IMR-90 (cell line): ENCODE results near the gene TIMM50. TPM values are rescaled to one million over a fixed set of nuclear protein-coding genes. Genes with fewer than 3 reads are reported as not detected.

Experiments used
- ATAC-seq: fragments of 200-7000 bp; cut with Tn5 transposase; 2 replicates; pipeline ENCODE4 v1.9.1; 2020; ENCODE audit warnings: low read depth, mild to moderate bottlenecking, moderate library complexity
- BruUV-seq: library from RNA; stranded (reverse); fragments of 400-500 nt; replicated peaks from 2 replicates; lab custom pipeline; 2021; lab: Mats Ljungman, UMichigan
- CTCF ChIA-PET: fragments of 300-600 bp; formaldehyde crosslinking; extraction: SDS; loops from one replicate; lab custom pipeline; 2021; ENCODE audit warnings: antibody characterized with exemption; lab: Yijun Ruan, JAX
- POLR2A ChIA-PET: fragments of 300-600 bp; sonication (Branson Sonifier 250); formaldehyde crosslinking; loops from one replicate; lab custom pipeline; 2022; ENCODE audit warnings: antibody characterized with exemption; ENCODE audit not compliant: unreplicated experiment; lab: Charles Lee
- DNase-seq: peaks from one replicate; pipeline ENCODE4 v3.0.0; 2013
- H2AFZ ChIP-seq: replicated peaks from 2 replicates; pipeline ENCODE3; 2013; ENCODE audit warnings: low read length, mild to moderate bottlenecking; ENCODE audit not compliant: poor library complexity
- H2AK5ac ChIP-seq: 2 replicates; pipeline ENCODE4 v1.6.1; 2013; ENCODE audit warnings: low read depth, low read length, inconsistent platforms
- H2AK9ac ChIP-seq: replicated peaks from 2 replicates; pipeline ENCODE3; 2013; ENCODE audit warnings: mild to moderate bottlenecking, low read depth, low read length, moderate library complexity; ENCODE audit not compliant: poor library complexity
- H2BK120ac ChIP-seq: 2 replicates; pipeline ENCODE4 v1.6.1; 2013; ENCODE audit warnings: low read depth, low read length, inconsistent platforms
- H2BK15ac ChIP-seq: 3 replicates; pipeline ENCODE4 v1.6.1; 2013; ENCODE audit warnings: low read depth, low read length, inconsistent platforms
- H2BK20ac ChIP-seq: 2 replicates; pipeline ENCODE4 v1.6.1; 2013; ENCODE audit warnings: low read depth, mild to moderate bottlenecking, inconsistent platforms, low read length, moderate library complexity
- H2BK5ac ChIP-seq: 2 replicates; pipeline ENCODE4 v1.6.1; 2013; ENCODE audit warnings: mild to moderate bottlenecking, low read depth, low read length, inconsistent platforms; ENCODE audit not compliant: poor library complexity, severe bottlenecking
- H3K14ac ChIP-seq: replicated peaks from 2 replicates; pipeline ENCODE4 v1.6.1; 2013; ENCODE audit warnings: low read depth, low read length, inconsistent platforms
- H3K18ac ChIP-seq: 2 replicates; pipeline ENCODE4 v1.6.1; 2013; ENCODE audit warnings: low read depth, low read length, control low read depth
- H3K23ac ChIP-seq: 2 replicates; pipeline ENCODE4 v1.6.1; 2013; ENCODE audit warnings: low read depth, low read length, inconsistent platforms
- H3K27ac ChIP-seq: 2 replicates; pipeline ENCODE4 v1.5.1; 2013; ENCODE audit warnings: mild to moderate bottlenecking, control low read depth, low read length; ENCODE audit not compliant: insufficient read depth
- H3K27me3 ChIP-seq: 2 replicates; pipeline ENCODE4 v1.6.1; 2013; ENCODE audit warnings: low read length; ENCODE audit not compliant: control insufficient read depth, insufficient read depth
- H3K36me3 ChIP-seq: 2 replicates; pipeline ENCODE4 v1.6.1; 2013; ENCODE audit warnings: low read length, mixed read lengths; ENCODE audit not compliant: control insufficient read depth, insufficient read depth
- H3K4ac ChIP-seq: 2 replicates; pipeline ENCODE4 v1.6.1; 2013; ENCODE audit warnings: low read depth, low read length, inconsistent platforms
- H3K4me1 ChIP-seq: 2 replicates; pipeline ENCODE4 v1.6.1; 2013; ENCODE audit warnings: low read length, mixed read lengths; ENCODE audit not compliant: control insufficient read depth, insufficient read depth
- H3K4me2 ChIP-seq: 2 replicates; pipeline ENCODE4 v1.6.1; 2013; ENCODE audit warnings: low read depth, mild to moderate bottlenecking, control low read depth, low read length, moderate library complexity
- H3K4me3 ChIP-seq: 2 replicates; pipeline ENCODE4 v1.5.1; 2013; ENCODE audit warnings: low read depth, mild to moderate bottlenecking, control low read depth, low read length, moderate library complexity; ENCODE audit not compliant: insufficient read depth
- H3K56ac ChIP-seq: 2 replicates; pipeline ENCODE4 v1.6.1; 2013; ENCODE audit warnings: low read length, inconsistent platforms; ENCODE audit not compliant: insufficient read depth; ENCODE audit errors: extremely low read depth
- H3K79me1 ChIP-seq, 2 experiments: 2 replicates each; pipeline ENCODE4 v1.6.1; 2013; ENCODE audit warnings: low read length in 2 of 2, inconsistent platforms in 1 of 2, low read depth in 1 of 2
- H3K9ac ChIP-seq: 2 replicates; pipeline ENCODE4 v1.6.1; 2013; ENCODE audit warnings: low read depth, low read length, control low read depth
- H3K9me1 ChIP-seq: 2 replicates; pipeline ENCODE4 v1.6.1; 2013; ENCODE audit warnings: low read length, inconsistent platforms; ENCODE audit not compliant: insufficient read depth
- H3K9me3 ChIP-seq: 2 replicates; pipeline ENCODE4 v1.6.1; 2013; ENCODE audit warnings: low read length; ENCODE audit not compliant: control insufficient read depth, insufficient read depth
- H4K20me1 ChIP-seq: 2 replicates; pipeline ENCODE4 v1.6.1; 2013; ENCODE audit warnings: low read length, inconsistent platforms; ENCODE audit not compliant: insufficient read depth
- H4K5ac ChIP-seq: 2 replicates; pipeline ENCODE4 v1.6.1; 2013; ENCODE audit warnings: mild to moderate bottlenecking, low read depth, low read length, control low read depth
- H4K8ac ChIP-seq, 2 experiments: 2 replicates each; pipeline ENCODE4 v1.6.1; 2013; ENCODE audit warnings: low read depth in 2 of 2, low read length in 2 of 2, control low read depth in 1 of 2, inconsistent platforms in 1 of 2
- H4K91ac ChIP-seq: 2 replicates; pipeline ENCODE4 v1.6.1; 2013; ENCODE audit warnings: low read depth, low read length, inconsistent platforms; ENCODE audit not compliant: insufficient read depth
- CEBPB ChIP-seq: IDR thresholded peaks from 2 replicates; pipeline ENCODE4 v1.6.1; 2012; ENCODE audit warnings: low read depth, low read length, improper control_type of control experiment
- CHD1 ChIP-seq: IDR thresholded peaks from 2 replicates; pipeline ENCODE4 v1.6.1; 2012; ENCODE audit warnings: low read depth, low read length, improper control_type of control experiment
- ELK1 ChIP-seq: fragments of 150-350 bp; IDR thresholded peaks from 2 replicates; pipeline ENCODE4 v1.6.1; 2016; ENCODE audit warnings: low read depth, mild to moderate bottlenecking, low read length, moderate library complexity, borderline replicate concordance
- FOS ChIP-seq: fragments of 150-350 bp; IDR thresholded peaks from 2 replicates; pipeline ENCODE4 v1.6.1; 2016; ENCODE audit warnings: low read depth, low read length
- MAZ ChIP-seq: IDR thresholded peaks from 2 replicates; pipeline ENCODE4 v1.6.1; 2012; ENCODE audit warnings: low read depth, mild to moderate bottlenecking, low read length, improper control_type of control experiment, moderate library complexity, borderline replicate concordance
- MXI1 ChIP-seq: IDR thresholded peaks from 2 replicates; pipeline ENCODE4 v1.6.1; 2012; ENCODE audit warnings: low read depth, mild to moderate bottlenecking, low read length, moderate library complexity, borderline replicate concordance
- NFE2L2 ChIP-seq: fragments of 150-350 bp; IDR thresholded peaks from 2 replicates; pipeline ENCODE4 v1.6.1; 2016; ENCODE audit warnings: low read depth, mild to moderate bottlenecking, low read length
- POLR2A ChIP-seq: IDR thresholded peaks from 2 replicates; pipeline ENCODE4 v1.6.1; 2012; ENCODE audit warnings: mild to moderate bottlenecking, low read depth, low read length
- RCOR1 ChIP-seq: IDR thresholded peaks from 2 replicates; pipeline ENCODE4 v1.6.1; 2012; ENCODE audit warnings: mild to moderate bottlenecking, low read length, improper control_type of control experiment; ENCODE audit not compliant: insufficient replicate concordance
- RFX5 ChIP-seq: IDR thresholded peaks from 2 replicates; pipeline ENCODE4 v1.8.0; 2012; ENCODE audit warnings: low read depth, mild to moderate bottlenecking, low read length, moderate library complexity
- USF2 ChIP-seq: fragments of 150-350 bp; IDR thresholded peaks from 2 replicates; pipeline ENCODE4 v1.6.1; 2017; ENCODE audit warnings: mild to moderate bottlenecking, antibody characterized with exemption, low read length, low read depth
- WGBS, 2 experiments: methylation state at CpG; one replicate each; pipeline versions ENCODE4 v1.1.5 to v1.1.7; 2013; ENCODE audit warnings: missing lambda C conversion rate in 2 of 2; ENCODE audit not compliant: insufficient read length in 1 of 2; ENCODE audit errors: extremely low coverage in 2 of 2; 5-methylcytosine and 5-hydroxymethylcytosine counted together
- dilution Hi-C: fragments of 300-500 bp; cut with HindIII; formaldehyde crosslinking; loops from one replicate; pipeline ENCODE4 v1.14.3; 2018; ENCODE audit warnings: low sequenced_read_pairs; ENCODE audit not compliant: unreplicated experiment
- in situ Hi-C: fragments of 300-500 bp; cut with MboI; formaldehyde crosslinking; loops from 3 replicates; pipeline ENCODE4 v1.14.3; 2019; ENCODE audit warnings: low sequenced_read_pairs, inconsistent platforms, mixed read lengths
- intact Hi-C: fragments of 100-400 bp; cut with micrococcal nuclease; formaldehyde crosslinking; loops from 2 replicates; pipeline ENCODE4 v1.10.0; 2022
- polyA plus RNA-seq, 3 experiments: library from polyadenylated mRNA; depleted of rRNA; stranded (reverse); fragments of >200 nt; gene quantifications; 2 replicates each; pipeline ENCODE4 v1.2.3, GENCODE V29; 2012; ENCODE audit warnings: low replicate concordance in 1 of 3
- total RNA-seq: library from RNA; depleted of rRNA; stranded (reverse); fragments of >200 nt; gene quantifications from 2 replicates; pipeline ENCODE4 v1.2.3, GENCODE V29; 2012
- TF ChIP-seq, protein P1 (sequence below): conservative IDR thresholded peaks from 2 replicates; pipeline ENCODE4 v1.5.1; 2012; ENCODE audit warnings: mild to moderate bottlenecking, low read depth, low read length, improper control_type of control experiment

Gene TIMM50
- total and polyA plus RNA-seq, 2 of the 4 experiments (the other 2 are of a cell fraction): 52.0 to 76.8 TPM

DNA sequence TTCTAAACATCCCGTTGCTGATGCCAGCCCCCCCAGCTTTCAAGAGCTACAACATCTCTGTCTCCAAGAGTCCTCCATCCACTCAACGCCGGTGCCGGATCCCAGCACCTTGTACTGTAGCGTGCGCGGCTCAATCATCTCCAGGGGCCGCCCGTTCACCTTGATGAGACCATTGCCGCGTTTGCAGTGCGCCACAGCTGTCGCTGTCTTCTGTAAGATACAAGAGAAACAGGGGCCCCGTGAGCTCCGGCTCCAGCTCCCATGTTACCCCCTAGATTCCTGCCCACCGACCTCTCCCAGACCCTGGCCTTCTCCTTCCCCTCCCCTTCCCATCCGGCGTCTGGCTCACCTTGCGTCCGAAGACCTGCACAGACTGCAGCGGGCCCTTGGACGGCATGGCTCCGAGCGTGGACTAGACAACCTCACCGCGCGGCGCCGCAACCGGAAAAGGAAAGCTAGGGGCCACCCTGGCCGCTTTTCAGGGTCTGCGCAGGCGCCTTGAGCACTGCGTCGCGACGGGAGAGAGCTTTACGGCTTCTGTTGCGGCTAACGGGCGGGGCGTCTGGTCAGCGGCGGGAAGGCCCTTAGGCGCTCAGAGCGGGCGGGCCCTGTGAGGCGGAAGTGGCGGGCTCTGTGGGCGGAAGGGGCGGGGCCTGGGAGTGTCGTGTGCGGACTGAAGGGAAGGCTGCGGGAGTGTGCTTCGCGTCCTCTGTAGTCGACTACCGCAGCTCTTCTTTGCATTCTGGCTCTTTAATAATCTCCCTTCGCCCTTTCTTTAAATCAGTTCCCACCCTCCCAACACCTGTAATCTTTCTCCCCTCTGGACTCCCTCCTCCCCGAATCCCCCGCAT lies 44.9 kb upstream of the TIMM50 start, which contains the start of gene RPS16:
Gene RPS16, minus strand, starts transcription at position 451 of the 851 bp plus-strand sequence. Its CDS starts 54 bp downstream, at position 397.
- H2BK20ac ChIP-seq: no peak within 1 kb of the TSS
- H3K23ac ChIP-seq: peak within 1 kb of the TSS; percentile 87
- H2AFZ ChIP-seq: peak within 1 kb of the TSS; percentile 84
- peak within 1 kb of the TSS; percentile 77 for H3K4me3 ChIP-seq
- H2AK5ac ChIP-seq: peak within 1 kb of the TSS; percentile 99
- in situ Hi-C loops (loop anchor here (25.0 kb wide), 1 partner anchor 402 kb away; the partner anchor contains the start of genes DYRK1B and FBL), dilution Hi-C loops (no loop called here), intact Hi-C loops (no loop called here)
- 0 out of 2 replicates have a peak within 1 kb of the TSS, but pooled peaks have one; percentile 14 for H2BK120ac ChIP-seq
- no peaks in the 10 kb centered on the region for H3K9me3 ChIP-seq
- H3K14ac ChIP-seq: peak within 1 kb of the TSS; percentile 96
- H3K27ac ChIP-seq: peak within 1 kb of the TSS; percentile 87
- peaks cover 37% of the 10 kb centered on the region for H4K20me1 ChIP-seq
- peak within 1 kb of the TSS; percentile 88 for H3K56ac ChIP-seq
- peak within 1 kb of the TSS; percentile 94 to 98 for H4K8ac ChIP-seq
- H2BK15ac ChIP-seq: no peak within 1 kb of the TSS
- POLR2A ChIA-PET: interaction anchor here (0.5 to 0.9 kb wide), 12 partner anchors 9 to 961 kb away, joined by 3 to 22 read pairs (median 4); partner anchors contain the start of genes EID2B, MED29, PAF1 and SAMD4B
- peaks cover 22 to 43% of the 10 kb centered on the region in 2 experiments for H3K79me1 ChIP-seq
- peak within 1 kb of the TSS; percentile 91 for H4K91ac ChIP-seq
- peak within 1 kb of the TSS; percentile 94 for H3K9ac ChIP-seq
- CTCF ChIA-PET: interaction anchor here (1.0 kb wide), 1 partner anchor 24 kb away, joined by 3 read pairs; no protein-coding TSS in a partner anchor
- no TSS peak for BruUV-seq
- peak within 1 kb of the TSS; percentile 95 for H3K4ac ChIP-seq
- H2BK5ac ChIP-seq: peak within 1 kb of the TSS; percentile 71
- H4K5ac ChIP-seq: peak within 1 kb of the TSS; percentile 53
- H3K4me2 ChIP-seq: peak within 1 kb of the TSS; percentile 80
- H3K27me3 ChIP-seq: no peaks in the 10 kb centered on the region
- H3K18ac ChIP-seq: peak within 1 kb of the TSS; percentile 33
- H3K4me1 ChIP-seq: peaks cover 8% of the 10 kb centered on the region
- WGBS, 2 experiments: 4% methylated on average over 14 of the region's 61 CpGs; no CpG with 5 or more reads in 1 of the 2 experiments
- DNase-seq (peak; percentile 96), ATAC-seq (peak; percentile 93)
- H3K36me3 ChIP-seq: peaks cover 23% of the 10 kb centered on the region
- H3K9me1 ChIP-seq: peaks cover 5% of the 10 kb centered on the region
- H2AK9ac ChIP-seq: peak within 1 kb of the TSS; percentile 97
- TF ChIP-seq MAZ: peak; percentile 78; the same call in 1 of the 2 replicates
- TF ChIP-seq USF2: no peak; the same call in 1 of the 2 replicates
- no peak for TF ChIP-seq NFE2L2
- TF ChIP-seq POLR2A: peak; percentile 99
- no peak for TF ChIP-seq FOS
- TF ChIP-seq CHD1: peak; percentile 93
- no peak for TF ChIP-seq ELK1
- TF ChIP-seq RCOR1: no peak
- no peak for TF ChIP-seq CEBPB
- peak; percentile 92; the same call in 1 of the 2 replicates for TF ChIP-seq MXI1
- TF ChIP-seq, protein P1, sequence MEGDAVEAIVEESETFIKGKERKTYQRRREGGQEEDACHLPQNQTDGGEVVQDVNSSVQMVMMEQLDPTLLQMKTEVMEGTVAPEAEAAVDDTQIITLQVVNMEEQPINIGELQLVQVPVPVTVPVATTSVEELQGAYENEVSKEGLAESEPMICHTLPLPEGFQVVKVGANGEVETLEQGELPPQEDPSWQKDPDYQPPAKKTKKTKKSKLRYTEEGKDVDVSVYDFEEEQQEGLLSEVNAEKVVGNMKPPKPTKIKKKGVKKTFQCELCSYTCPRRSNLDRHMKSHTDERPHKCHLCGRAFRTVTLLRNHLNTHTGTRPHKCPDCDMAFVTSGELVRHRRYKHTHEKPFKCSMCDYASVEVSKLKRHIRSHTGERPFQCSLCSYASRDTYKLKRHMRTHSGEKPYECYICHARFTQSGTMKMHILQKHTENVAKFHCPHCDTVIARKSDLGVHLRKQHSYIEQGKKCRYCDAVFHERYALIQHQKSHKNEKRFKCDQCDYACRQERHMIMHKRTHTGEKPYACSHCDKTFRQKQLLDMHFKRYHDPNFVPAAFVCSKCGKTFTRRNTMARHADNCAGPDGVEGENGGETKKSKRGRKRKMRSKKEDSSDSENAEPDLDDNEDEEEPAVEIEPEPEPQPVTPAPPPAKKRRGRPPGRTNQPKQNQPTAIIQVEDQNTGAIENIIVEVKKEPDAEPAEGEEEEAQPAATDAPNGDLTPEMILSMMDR: peak; percentile 9; the same call in 1 of the 2 replicates
- no peak for TF ChIP-seq RFX5
